NCI-H748 (cell line): ENCODE data around the gene ARHGAP32.
"Not testable (repeated sequence)": the region's sequence is repeated elsewhere in the genome, so short reads cannot be mapped to it uniquely, and the experiment has no call there.

ENCODE experiments used
- DNase-seq: peaks from one replicate; lab custom pipeline; 2025; ENCODE audit not compliant: unreplicated experiment; lab: John Stamatoyannopoulos, UW

ARHGAP32 gene

DNA sequence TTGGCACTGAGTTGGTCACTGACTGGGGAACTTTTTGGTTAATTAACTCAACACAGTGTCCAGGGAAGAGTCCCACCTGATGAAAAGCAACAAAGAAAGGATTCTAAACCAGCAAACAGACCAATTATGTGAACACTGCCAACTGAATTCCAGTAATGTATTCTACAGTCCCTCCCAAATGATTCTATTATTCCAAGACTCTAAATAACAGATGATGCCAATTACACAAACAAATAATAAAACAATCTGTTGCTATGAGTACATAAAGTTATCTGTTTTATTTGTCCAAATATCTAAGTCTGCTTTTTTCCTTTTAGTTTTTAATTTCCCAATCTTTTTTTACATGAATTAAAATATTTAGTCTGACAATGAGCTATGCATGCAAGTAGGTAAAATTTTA, 151.2 kb downstream of the ARHGAP32 start:
- DNase-seq = peak; percentile 0

DNA sequence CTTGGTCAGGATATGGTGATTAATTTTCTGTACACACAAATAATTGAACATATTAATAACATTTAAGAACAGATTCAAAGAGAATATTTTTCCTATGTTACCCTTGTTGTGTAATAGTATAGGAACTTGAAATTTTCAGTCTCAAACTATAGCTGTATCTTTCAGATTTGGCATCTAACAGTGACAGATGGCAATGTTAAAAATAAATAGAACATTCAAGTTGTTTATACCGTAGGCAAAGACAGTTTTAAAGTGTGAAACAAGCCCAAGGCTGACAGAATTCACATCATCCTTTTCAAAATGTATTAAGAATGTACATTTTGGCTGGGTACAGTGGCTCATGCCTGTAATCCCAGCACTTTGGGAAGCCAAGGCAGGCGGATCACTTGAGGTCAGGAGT, 156.9 kb downstream of the ARHGAP32 start:
- no peak for DNase-seq

DNA sequence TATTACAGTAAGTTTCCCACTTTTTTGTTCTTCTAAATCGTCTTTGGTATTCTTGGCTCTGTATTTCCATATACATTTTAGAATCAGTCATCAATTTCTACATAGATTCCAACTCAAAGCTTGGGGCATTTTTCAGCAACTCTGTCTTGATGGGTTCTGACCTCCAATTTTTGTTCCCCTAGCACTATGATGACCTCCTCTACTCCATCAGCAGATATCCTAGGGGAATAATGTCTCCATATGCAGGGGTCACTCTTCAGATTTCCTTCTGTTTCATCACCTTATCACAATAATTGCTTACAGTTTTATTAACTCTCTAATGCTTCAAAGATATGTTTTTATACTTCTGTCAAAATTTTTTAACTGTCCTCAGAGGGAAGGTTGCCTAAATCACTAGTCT, 158.1 kb downstream of the ARHGAP32 start:
- DNase-seq = no peak

DNA sequence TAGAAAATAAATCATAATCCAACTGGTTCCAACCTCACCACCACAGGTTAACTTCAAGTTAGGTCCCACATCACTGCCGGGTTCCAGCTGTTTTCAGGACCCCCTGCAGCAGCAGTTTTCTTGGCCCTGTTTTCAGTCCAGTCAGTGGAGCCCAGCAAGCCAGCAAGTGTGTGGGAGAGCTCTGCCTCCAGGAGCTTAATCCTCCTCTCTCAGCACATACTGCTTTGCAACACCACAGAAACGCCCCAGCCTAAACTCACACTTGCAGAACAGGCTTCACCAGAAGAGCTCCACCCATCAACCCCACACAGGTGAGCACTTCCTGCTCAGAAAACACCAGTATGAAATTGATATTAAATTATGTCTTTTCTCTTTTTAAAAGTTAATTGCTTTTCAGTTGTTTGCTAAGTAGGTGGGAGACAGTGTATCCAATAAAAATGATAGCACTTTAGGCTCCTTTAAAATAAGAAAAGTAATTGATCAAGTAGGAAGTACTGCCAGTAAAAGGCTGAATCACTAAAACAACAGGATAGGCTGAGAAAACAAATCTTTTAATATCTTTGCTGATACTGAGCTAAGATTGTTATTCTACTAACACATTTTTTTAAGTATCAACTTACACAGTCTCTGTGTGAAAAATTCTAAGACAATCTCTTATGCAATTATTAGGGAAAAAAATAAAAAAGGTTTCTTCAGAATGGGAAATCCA, 168.0 kb downstream of the ARHGAP32 start:
- peak; percentile 65 for DNase-seq

DNA sequence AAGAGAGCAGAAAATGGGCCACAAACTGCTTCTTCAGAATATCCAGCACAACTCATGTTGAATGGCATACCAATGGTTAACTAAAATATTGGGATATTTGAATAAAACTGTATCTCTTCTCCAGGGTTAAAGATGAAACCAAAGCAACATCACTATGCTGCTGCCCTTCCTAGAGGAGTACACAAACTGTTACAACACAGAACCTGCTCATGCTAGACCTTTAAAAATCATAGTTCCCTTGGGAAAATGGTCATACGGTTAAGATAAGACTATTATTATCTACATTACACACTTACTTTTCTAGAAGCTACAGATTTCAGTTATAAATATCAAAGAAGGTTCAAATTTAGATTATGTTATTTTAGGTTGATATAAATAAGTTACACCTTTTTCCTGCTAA, 170.8 kb downstream of the ARHGAP32 start:
- no peak for DNase-seq

DNA sequence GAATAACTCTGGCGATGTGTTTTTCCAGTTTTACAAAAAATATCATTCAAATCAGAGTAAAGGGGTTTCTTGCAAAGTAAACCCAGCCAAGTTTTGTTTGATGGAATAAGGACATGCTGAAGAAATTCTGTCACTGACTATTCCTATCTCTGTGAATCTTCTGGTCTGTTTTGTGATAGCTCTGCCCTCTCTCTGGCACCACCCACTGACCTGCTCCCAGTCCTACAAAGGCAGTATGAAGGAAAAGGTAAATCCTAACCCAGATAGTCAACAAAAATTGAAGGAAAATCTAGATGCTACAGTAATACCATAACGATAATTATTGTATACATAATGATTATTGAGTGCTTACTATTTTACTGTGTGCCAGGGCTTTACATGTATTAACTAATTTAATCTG, 173.1 kb downstream of the ARHGAP32 start:
- no peak for DNase-seq

DNA sequence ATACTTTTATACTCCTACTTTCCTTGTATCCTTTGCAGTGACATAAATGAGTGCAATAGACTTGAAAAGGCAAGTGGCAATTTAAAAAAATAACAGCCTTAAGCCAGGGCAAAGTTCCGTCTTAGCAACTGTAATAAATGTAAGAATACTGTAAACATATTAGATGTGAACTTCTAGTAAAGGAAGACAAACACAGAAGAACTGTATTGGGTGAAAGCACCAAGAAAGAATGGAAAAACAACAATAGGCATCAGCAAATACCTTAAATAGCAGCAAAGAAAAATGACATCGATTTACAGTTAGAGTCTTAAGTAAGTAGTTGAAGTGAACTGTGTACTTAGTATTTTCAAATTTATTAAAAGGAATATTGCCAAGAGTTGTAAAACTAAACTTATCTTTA, 174.0 kb downstream of the ARHGAP32 start:
- DNase-seq = no peak

DNA sequence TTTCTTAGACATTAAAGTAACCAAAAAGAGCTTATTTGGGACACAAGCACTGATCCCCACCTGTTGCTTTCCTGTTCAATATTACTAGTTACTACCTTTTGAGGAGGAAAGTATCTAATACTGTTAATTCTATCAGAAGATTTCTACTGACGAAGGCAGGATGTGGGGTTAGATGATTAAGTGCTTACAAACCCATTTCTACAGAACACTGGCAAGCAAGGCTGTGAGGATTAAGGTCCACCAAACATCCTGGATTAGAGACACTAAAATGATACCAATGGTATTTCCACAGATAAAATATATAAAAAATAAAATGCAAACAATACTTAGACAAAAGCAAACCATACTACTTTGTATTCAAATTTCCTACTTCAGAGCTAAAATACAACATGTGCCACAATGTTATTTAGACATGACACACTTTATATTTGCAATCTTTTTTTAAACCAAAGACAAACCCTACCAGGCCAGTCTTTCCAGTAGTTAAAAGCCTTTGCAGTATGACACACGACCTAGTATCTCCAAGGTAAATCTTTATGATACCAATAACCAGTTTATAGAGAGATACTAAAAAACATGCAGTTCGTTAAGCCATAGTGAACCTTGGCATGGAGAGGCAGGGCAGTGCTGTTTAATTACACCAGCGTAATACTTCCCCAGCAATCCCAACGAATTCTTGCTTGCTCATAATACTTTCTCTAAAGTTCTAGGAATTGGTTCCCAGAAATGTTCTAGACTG, 178.2 kb downstream of the ARHGAP32 start:
- no peak for DNase-seq

DNA sequence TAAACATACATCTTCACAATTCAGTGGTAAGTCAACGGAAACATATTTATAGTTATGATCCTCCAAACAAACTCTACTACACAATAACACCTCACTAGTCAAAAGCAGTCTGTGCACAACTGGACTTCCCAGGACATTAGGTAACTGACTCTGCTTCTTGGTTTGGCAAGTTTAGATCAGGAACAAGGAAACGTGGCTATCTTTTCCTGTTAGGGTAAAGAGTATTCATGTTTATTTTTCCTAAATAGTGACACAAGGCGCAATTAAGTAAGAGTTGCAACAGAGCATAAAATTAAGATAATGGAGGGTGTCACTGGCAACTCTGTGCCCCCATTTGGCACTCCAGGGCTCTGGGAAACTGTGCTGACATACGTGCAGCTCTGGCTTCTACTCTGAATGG, 179.2 kb downstream of the ARHGAP32 start:
- no peak for DNase-seq

DNA sequence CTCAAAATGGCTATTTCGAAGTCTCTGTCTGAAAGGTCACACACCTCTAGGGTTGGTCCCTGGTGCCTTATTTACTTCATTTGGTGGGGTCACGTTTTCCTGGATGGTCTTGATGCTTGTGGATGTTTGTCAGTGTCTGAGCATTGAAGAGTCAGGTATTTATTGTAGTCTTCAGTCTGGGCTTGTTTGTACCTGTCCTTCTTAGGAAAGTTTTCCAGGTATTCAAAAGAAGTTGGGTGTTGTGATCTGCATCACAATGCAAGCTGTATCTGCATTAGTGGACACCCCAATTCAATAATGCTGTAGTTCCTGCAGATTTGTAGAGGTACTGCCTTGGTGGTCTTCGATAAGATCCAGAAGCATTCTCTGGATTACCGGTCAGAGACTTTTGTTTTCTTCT, 186.0 kb downstream of the ARHGAP32 start:
- DNase-seq = no peak

DNA sequence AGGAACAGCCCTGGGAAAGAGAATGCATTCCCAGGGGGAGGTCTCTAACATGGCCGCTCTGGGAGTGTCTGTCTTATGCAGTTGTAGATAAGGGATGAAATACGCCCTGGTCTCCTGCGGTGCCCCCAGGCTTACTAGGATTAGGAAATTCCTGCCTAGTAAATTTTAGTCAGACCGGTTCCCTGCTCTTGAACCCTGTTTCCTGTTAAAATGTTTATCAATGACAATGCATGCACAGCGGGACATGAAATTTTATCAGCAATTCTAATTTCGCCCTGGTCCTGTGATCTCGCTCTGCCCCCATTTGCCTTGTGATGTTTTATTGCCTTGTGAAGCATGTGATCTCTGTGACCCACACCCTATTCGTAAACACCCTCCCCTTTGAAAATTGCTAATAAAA, 193.0 kb downstream of the ARHGAP32 start:
- not testable (repeated sequence) for DNase-seq

DNA sequence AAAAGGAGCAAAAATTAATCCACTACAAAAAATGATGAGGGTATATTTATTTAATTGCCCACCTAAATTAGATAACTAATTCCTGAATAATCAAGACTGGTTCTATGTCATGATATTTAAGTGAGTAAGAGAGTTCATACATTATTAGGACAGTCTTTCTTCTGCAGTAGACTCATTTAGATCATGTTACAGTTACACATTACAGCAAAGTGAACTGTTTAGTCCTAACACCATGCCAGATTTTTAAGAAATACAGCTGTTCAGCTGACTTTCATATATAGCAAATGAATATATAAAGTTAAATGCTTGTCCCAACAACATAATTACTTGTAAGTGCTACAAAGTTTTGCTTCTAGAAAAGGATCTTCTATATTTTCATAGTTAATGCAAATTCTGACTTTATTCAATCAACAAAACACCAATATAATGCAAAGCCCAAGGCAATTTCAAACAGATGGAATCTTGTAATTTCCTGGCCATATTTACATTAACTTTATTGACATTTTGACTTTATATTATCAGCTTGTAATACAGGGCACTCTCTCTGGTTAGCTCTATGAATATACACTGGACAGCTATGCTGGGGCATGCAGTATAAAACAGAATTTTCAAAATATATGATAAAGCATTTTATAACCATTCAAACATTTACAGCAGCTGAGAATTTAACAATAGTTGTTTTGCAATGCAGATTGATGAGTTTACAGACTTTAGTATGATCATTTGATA, 203.7 kb downstream of the ARHGAP32 start:
- DNase-seq = no peak

DNA sequence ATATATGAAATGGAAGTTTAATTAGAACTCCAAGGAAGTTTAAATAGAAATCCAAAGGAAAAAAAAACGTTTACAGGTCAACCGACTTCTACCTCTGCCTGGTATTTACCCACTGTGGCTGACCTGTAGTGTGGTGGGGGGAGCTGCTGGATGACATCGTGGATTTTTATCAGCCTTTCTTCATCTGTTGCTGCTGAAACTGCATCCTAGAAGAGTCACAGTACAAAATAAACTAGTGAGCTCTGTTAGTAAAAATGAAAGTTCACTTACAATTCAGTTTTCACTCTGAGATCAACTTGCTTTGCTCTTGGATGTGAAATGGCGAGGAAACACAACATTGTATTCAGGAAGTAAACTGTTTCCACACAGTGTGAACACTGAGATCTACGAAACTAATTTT, 206.2 kb downstream of the ARHGAP32 start:
- no peak for DNase-seq

DNA sequence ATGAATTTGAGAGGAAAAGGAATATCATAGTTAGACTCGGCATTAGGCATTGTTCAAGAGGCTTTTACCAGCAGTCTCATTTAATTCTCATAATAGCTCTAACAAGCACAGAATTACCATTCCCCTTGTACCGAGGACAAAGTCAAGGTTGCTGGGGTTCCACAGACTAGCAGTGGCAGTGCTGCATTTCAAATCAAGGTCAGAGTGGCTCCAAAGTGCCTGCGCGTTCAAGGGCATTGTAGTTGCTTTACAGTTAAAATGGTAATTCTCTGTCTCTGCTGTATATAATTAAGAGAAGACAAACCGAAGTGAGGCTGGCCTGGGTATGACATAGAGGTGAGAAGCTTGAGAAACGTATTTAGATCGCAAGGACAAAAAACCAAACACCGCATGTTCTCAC, 209.1 kb downstream of the ARHGAP32 start:
- no peak for DNase-seq

DNA sequence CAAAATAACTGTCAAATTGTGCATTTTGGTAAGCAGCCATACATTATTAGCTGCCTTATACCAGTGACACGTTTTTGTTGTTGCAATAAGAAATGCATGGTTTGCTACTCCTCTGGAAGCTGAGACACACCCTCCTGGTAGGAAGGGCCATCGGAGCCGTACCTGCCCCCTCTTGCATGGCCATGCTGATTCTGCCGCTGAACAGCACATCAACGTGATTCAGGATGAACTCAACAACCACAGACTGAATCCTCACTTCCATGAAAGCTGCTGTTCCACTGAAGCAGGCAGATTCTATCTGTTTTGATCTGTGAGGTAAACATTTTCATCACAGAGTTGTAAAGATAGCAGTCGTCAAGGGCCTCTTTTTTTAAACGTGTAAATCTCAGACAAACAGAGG, 210.9 kb downstream of the ARHGAP32 start:
- no peak for DNase-seq

DNA sequence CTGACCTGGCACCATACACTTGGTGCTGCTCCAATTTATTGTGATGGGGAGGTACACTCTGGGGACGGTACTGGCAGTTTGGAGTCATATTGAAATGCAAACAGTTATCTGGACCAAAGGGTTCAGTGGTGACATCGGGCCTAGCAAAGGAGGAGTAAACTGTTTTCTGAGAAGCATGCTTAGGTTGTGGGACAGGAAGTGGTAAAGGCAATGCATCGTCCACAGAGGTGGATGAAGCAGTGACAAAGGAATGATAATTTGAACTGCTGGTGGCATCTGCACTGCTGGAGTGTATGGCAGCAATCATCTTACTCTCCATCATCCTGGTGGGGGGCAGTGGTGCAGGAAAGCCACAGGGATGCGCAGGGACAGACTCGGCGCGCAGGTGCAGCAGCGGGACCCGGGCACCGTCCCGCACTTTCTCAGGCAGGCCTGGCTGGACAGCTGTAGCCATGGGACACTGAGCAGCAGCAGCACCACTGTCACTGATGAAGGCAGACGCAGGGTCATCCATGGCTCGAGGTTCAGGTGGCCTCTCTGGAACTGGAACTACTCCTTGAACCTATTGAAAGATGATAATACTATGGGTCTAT, 221.4 kb downstream of the ARHGAP32 start:
- no peak for DNase-seq

DNA sequence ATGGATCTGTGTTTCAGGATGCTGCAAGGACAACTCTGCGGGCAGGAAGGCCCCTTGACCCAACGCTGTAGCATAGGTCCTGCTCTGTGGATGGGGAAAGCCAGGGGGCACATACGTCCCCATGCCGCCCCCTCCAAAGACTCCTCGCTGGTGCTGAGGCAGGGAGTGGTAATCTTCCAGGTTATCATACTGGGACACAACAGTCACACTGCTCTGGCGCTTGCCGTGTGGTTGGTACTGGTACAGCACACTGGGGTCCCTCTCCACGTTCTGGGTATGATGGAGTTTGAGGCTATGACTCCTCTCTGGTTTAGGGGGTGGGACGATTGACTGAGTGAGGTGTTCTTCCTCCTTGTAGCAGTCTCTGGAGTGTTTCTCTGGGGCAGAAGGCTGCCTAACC, 223.2 kb downstream of the ARHGAP32 start:
- no peak for DNase-seq

DNA sequence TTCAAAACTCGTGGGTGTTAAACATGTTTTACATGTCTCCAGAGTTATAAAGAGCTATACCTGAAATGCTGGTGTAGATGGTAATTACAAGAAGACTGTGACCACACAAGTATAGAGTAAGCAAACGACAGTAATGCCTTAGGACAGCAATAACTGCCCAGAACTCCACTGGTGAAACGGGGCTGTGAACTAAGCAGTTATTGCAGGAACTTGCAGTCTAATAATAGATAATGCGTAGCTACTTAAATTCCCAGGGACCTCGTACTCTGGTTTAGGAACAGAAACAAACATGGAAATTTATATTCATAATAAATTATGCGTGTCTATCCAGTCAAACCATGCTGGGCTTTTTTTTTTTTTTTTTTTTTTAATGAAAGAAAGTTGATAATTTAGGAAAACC, 224.5 kb downstream of the ARHGAP32 start:
- no peak for DNase-seq

DNA sequence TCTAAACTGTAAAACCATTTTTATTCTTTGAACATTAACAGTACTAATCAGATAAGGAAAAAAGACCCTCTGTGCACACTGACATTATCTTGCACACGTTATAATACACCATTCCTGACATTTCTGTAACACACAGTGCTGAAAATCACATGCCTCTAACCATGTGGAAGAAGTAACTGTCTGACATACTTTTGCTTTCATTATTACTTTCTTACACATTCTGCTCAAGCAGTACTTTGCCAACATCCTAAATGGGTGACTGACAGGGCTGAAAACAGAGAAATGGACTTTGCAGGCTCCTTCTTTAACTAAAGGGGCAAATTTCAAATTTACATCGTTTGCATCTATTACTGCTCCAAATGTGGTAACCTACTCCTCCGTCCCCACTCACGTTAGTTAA, 226.6 kb downstream of the ARHGAP32 start:
- no peak for DNase-seq

DNA sequence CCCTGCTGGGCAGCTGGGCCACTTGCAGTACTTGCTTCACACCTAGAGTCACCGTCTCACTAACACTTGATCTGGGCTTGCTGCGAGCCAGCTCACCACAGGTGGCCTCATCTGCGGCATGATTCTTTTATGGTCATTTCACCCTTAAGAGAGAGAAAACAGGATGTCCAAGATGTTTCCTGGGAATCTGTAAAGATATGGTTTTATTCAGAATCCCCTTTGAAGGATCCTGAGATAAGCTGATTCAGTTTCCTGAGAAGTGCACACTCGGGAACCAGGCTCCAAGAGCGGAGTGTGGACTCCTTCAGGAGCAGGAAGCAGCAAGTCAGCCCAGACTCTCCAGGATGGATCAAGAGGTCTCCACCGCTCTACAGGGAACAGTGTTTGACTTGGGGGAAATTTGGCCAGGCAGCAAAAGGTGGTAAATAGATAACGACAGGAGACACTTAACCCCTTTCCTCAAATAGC, 227.6 kb downstream of the ARHGAP32 start:
- DNase-seq = no peak

DNA sequence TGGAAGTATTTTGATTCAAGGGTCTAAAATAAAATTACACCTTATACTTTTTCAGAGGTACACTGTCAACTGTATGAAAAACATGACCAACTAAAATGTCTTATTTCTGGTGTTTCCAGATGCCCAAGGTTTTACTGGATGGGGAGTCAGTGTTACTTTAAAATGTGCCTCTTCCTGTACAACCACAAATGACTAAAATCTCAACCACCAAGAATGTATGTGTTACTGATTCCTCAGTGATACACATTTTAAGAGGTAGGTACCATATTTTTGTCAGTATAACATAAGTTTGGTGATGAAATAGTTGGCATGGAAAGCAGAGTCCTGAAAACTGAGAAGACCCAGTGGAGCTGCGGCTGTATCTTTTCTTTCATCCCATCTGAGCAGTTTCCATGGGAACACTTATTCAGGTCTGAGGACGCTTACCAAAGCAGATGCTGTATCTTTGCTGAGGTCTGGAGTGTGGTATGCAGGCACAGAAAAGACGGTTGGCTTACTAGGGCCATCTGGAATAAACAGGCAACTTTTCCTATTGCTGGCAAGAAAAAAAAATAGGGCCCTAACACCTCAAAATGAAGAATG, 228.3 kb downstream of the ARHGAP32 start:
- DNase-seq = no peak
